Body of pancreas (tissue), 4 donors: ENCODE results near the gene UBN1. TPM values are rescaled to one million over a fixed set of nuclear protein-coding genes. Genes with fewer than 3 reads are reported as not detected.

ENCODE experiments used
- ATAC-seq: fragments of 150-250 bp; one replicate; pipeline ENCODE4 v1.9.1; 2016
- DNase-seq, 4 donors: peaks; one replicate each; pipeline ENCODE4 v3.0.0-alpha.2; 2019
- H3K27ac ChIP-seq, 4 donors: fragments of 200-600 bp; sonication (generic); 1 replicate in 3 of 4; 2 replicates in 1 of 4; pipeline versions ENCODE4 v1.5.1 to v1.6.1; 2016 to 2019; ENCODE audit warnings: mild to moderate bottlenecking in 1 of 4, mixed read lengths in 1 of 4, moderate library complexity in 1 of 4
- H3K27me3 ChIP-seq, 2 donors: fragments of 200-600 bp; sonication (generic); one replicate each; pipeline ENCODE4 v1.6.0; 2016; ENCODE audit warnings: mild to moderate bottlenecking in 1 of 2
- H3K36me3 ChIP-seq, 2 donors: fragments of 200-600 bp; sonication (generic); replicated peaks in 1 of 2; 2 replicates each; pipeline ENCODE4 v1.5.1; 2016; ENCODE audit warnings: low read depth in 2 of 2; ENCODE audit not compliant: insufficient read depth in 1 of 2
- H3K4me1 ChIP-seq: fragments of 200-600 bp; sonication (generic); one replicate; pipeline ENCODE4 v1.6.0; 2016
- H3K4me3 ChIP-seq, 2 donors: fragments of 200-600 bp; sonication (generic); 1 replicate in 1 of 2; 2 replicates in 1 of 2; pipeline ENCODE4 v1.5.1; 2016 to 2019
- H3K9me3 ChIP-seq, 3 donors: fragments of 200-600 bp; sonication (generic); 1 replicate in 2 of 3; 2 replicates in 1 of 3; pipeline ENCODE4 v1.5.1; 2016
- POLR2A ChIP-seq, 3 donors: fragments of 450-650 bp; IDR thresholded peaks; one replicate each; pipeline ENCODE4 v1.6.1; 2016; ENCODE audit warnings: antibody characterized with exemption in 3 of 3, mild to moderate bottlenecking in 2 of 3
- WGBS, 2 donors: methylation state at CpG; one replicate each; pipeline ENCODE4 v1.1.5; 2017; 5-methylcytosine and 5-hydroxymethylcytosine counted together
- intact Hi-C: fragments of 100-400 bp; cut with DNase I; formaldehyde crosslinking; loops from one replicate; pipeline ENCODE4 v1.15.1; 2023
- total RNA-seq, 2 donors: library from RNA; depleted of rRNA; stranded (reverse); fragments of >200 nt; gene quantifications; one replicate each; pipeline ENCODE4 v1.1.0, GENCODE V29; 2016
- TF ChIP-seq, protein P1 (sequence below), 7 experiments: fragments of 450-650 bp in 4 of 7; fragments of 200-600 bp in 3 of 7; sonication (generic) in 3 of 7; IDR thresholded peaks; one replicate each; pipeline ENCODE4 v1.5.1; 2016 to 2019; ENCODE audit warnings: antibody characterized with exemption in 7 of 7

The UBN1 gene
- total RNA-seq, 2 donors from 2014 or later, result 20.8 to 41.2 TPM

DNA sequence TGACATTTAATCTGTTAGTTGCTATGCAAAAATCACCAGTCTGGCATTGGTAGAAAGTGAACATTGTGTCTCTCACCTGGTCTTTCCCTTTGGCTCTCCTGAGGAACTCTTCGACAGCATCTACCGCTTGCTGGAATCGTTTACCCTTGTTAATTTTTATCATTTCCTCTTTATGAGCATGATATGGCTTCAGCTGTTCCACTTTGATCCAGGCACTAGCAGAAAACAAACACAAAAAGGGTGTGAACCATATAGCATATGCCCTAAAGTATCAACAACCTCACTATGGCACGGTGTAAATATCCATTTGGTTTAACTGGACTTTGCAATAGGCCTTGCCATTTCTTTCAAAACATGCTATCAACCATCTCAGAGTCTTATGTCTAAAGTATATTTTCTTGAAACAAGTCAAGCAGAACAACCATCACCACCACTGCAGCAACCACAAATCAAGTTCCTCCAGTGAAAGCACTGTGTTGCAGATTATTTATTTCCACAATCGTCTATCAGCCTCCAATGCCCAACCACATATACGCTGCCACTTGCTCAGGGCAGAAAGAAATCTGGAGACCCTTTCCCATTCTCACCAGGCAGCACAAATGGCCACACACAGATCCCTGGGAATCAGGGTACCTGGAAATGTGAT is 14.5 kb upstream of the UBN1 start:
- TF ChIP-seq POLR2A (IDR thresholded peaks at IDR 0.05), result no peak
- TF ChIP-seq, protein P1, sequence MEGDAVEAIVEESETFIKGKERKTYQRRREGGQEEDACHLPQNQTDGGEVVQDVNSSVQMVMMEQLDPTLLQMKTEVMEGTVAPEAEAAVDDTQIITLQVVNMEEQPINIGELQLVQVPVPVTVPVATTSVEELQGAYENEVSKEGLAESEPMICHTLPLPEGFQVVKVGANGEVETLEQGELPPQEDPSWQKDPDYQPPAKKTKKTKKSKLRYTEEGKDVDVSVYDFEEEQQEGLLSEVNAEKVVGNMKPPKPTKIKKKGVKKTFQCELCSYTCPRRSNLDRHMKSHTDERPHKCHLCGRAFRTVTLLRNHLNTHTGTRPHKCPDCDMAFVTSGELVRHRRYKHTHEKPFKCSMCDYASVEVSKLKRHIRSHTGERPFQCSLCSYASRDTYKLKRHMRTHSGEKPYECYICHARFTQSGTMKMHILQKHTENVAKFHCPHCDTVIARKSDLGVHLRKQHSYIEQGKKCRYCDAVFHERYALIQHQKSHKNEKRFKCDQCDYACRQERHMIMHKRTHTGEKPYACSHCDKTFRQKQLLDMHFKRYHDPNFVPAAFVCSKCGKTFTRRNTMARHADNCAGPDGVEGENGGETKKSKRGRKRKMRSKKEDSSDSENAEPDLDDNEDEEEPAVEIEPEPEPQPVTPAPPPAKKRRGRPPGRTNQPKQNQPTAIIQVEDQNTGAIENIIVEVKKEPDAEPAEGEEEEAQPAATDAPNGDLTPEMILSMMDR (IDR thresholded peaks at IDR 0.05), result no peak
- H3K4me3 ChIP-seq, result no peak overlapping the region
- 68 to 78% methylated on average over 6 of the region's 6 CpGs for WGBS, 2 donors
- intact Hi-C loops, result no loop called here
- peaks cover 0 to 38% of the 10 kb centered on the region in 2 donors for H3K36me3 ChIP-seq
- ATAC-seq (no peak), DNase-seq (no peak)
- H3K27me3 ChIP-seq, result no peaks in the 10 kb centered on the region
- H3K27ac ChIP-seq, result no peak overlapping the region
- H3K9me3 ChIP-seq, result no peaks in the 10 kb centered on the region
- no peaks in the 10 kb centered on the region for H3K4me1 ChIP-seq

DNA sequence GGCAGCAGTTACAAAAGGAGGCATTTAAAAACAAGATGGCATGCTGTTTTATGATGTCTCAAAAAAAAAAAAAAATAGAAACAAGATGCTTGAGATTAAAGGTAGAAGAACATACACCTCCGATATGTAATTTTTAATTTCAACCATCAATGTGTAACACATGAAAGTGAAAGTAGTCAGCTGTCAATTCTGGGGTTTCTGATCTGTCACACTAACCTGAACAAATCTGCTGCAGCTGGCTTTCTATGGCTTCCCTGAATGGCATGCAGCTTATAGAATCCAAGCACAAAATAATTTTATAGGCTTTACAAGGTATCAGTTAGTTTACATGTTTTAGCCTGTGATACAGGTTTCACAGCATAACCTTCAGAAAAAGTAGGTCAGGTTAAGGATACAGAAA is 13.7 kb upstream of the UBN1 start:
- Histone ChIP-seq H3K4me3 (no peak overlapping the region), H3K4me1 (no peaks in the 10 kb centered on the region), H3K36me3 (peaks cover 0 to 34% of the 10 kb centered on the region in 2 donors), H3K9me3 (no peaks in the 10 kb centered on the region), H3K27ac (no peak overlapping the region), H3K27me3 (no peaks in the 10 kb centered on the region)
- intact Hi-C loops, result no loop called here
- 90 to 94% methylated on average over 1 of the region's 1 CpG for WGBS, 2 donors
- TF ChIP-seq POLR2A (IDR thresholded peaks at IDR 0.05), result no peak
- TF ChIP-seq, protein P1 (IDR thresholded peaks at IDR 0.05), result no peak
- ATAC-seq (no peak), DNase-seq (no peak)

GRCh38 chr16:4836727-4837126 is 10.6 kb upstream of the UBN1 start:
- no peaks in the 10 kb centered on the region for H3K9me3 ChIP-seq
- TF ChIP-seq POLR2A (IDR thresholded peaks at IDR 0.05), result no peak
- TF ChIP-seq, protein P1 (IDR thresholded peaks at IDR 0.05), result no peak
- ATAC-seq (no peak), DNase-seq (no peak)
- peaks cover 0 to 26% of the 10 kb centered on the region in 2 donors for H3K36me3 ChIP-seq
- no peak overlapping the region for H3K4me3 ChIP-seq
- no peaks in the 10 kb centered on the region for H3K27me3 ChIP-seq
- no peaks in the 10 kb centered on the region for H3K4me1 ChIP-seq
- no peak overlapping the region for H3K27ac ChIP-seq
- intact Hi-C loops, result no loop called here
- 75 to 85% methylated on average over 2 of the region's 2 CpGs for WGBS, 2 donors

DNA sequence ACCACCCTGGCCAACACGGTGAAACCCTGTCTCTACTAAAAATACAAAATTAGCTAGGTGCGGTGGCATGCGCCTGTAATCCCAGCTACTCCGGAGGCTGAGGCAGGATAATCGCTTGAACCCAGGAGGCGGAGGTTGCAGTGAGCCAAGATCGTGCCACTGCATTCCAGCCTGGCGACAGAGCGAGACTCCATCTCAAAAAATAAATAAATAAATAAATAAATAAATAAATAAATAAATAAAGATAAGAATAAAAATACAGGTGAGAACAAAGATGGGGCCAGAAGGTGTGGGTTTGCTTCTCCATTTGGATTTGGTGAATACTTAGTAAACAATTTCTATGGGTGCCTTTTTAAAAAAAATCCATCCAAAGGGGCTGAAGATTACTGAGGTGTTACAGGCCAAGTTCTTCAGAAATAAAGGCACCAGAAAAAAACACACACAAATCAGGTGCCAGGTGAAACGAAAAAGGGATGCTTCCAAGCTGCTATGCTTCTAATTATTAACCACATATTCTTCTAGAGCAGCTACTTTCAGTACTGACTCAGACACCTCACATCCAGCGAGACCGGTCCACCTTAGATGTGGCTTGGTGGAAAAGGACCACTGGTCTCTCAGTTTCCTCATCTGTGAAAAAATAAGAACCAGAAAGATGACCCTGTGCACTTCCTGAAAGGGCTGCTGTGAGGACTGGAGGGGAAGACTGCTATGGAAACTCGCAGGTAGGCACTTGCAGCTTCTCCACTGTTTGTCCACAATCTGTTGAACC is 9.4 kb upstream of the UBN1 start:
- H3K27ac ChIP-seq, result no peak overlapping the region
- no peaks in the 10 kb centered on the region for H3K27me3 ChIP-seq
- intact Hi-C loops, result no loop called here
- 81 to 89% methylated on average over 13 of the region's 13 CpGs for WGBS, 2 donors
- H3K9me3 ChIP-seq, result no peaks in the 10 kb centered on the region
- TF ChIP-seq, protein P1 (IDR thresholded peaks at IDR 0.05), result no peak
- TF ChIP-seq POLR2A (IDR thresholded peaks at IDR 0.05), result no peak
- H3K36me3 ChIP-seq, result peaks cover 0 to 22% of the 10 kb centered on the region in 2 donors
- no peak for DNase-seq
- H3K4me1 ChIP-seq, result no peaks in the 10 kb centered on the region
- no peak overlapping the region for H3K4me3 ChIP-seq
- no peak for ATAC-seq
